ENCODE measurements around the gene ELL2.
"Not testable (repeated sequence)": the region's sequence is repeated elsewhere in the genome, so short reads cannot be mapped to it uniquely, and the experiment has no call there.

Gene ELL2

DNA sequence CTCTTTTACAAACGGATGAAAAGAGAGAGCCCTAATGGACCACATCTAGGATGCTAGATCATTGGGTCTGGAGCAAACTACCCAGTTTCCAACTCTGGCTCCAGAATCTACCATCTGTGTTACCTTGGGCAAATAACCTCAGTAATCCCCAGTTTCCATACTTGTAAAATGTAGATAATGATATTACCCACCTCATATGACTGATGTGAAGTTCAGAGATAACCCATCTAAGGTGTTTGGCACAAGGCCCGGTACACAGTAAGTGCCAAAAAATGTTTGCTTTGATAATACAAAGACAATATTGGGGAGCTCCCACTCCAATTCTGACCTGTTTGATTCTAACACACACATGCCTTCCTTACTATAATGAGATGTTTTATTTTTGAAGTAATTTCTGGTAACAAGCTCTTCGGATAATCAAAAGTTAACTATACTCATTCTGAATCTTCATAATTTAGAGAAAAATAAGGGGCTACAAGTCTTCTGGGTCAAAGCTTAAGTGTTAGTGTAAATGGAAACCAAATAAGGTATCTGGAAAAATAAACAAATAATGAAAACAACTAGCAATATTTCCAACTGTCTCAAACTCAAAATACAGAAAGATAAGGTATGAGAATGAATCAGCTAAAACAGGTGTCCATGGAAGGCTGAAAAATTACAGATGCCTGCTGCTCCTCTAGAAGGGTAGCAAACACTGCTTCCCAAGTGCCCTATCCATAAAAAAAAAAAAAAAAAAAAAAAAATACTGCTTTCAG, 30.4 kb downstream of the ELL2 start:
- DNase-seq (ENCODE audit: low read depth in 1 of 2, low spot score in 1 of 2): no peak

GRCh38 chr5:95930141-95930930, 31.3 kb downstream of the ELL2 start:
- DNase-seq (ENCODE audit: low read depth in 1 of 2, low spot score in 1 of 2): no peak

- DNase-seq (ENCODE audit: low read depth in 1 of 2, low spot score in 1 of 2): no peak
Observed at GRCh38 chr5:95928724-95929253, 32.9 kb downstream of the ELL2 start.

DNA sequence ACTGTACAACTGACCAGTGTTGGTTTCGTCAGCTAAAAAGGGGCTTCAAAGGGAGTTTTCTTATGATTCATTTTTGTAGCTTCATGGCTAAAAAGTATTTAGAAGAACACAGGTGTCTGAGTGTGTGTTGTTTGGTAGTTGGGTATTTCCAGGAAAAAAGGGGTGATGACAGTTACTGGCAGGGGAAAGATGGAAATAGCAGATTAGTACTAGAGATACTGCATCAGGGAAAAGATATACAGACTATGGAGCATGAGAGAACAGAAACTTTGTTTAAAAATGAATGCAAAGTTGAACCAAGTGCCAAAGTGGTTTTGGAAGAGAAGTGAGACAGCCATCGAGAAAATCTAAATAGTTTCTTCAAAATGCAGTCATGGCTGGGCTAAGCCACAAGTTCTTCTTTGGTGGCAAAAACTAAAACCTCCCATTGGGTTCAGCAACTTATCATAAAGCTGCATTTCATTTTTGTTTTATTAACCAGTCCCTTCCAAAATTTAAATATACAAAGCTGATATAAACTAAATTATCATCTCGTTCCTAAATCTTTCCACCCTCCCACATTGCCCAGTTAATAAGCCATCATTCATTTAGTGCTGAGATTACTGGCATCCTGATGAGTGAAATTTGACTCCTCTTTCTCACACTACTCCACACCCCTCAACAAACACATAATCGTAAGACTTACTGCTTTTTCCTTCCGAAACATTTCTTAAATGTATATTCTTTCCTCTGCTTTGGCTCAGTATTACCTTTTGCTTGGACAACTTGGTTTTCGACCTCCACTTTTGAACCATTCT, 33.5 kb downstream of the ELL2 start:
- DNase-seq (ENCODE audit: low read depth in 1 of 2, low spot score in 1 of 2): no peak

- DNase-seq (ENCODE audit: low read depth in 1 of 2, low spot score in 1 of 2): not testable (repeated sequence)
Observed at GRCh38 chr5:95927300-95927699, 34.4 kb downstream of the ELL2 start.

DNA sequence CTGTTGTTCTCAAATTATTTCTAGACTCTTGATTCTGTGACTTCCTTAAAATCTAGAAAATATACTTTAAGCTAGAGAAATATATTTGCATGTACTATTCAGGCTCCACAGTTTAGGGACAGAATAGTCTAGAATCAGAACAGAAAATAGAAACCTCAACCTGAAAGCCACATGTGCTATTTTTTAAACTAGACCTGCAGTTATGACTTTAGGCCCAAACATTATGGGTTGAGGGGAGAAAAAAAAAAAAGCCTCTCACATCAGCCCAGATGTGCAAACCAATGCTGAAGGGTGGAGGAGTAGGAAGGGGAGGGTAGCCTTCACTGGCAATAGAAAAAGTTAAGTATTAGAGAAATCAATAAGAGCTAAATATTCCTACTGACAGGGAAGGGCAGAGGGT, 35.7 kb downstream of the ELL2 start:
- DNase-seq (ENCODE audit: low read depth in 1 of 2, low spot score in 1 of 2): no peak

DNA sequence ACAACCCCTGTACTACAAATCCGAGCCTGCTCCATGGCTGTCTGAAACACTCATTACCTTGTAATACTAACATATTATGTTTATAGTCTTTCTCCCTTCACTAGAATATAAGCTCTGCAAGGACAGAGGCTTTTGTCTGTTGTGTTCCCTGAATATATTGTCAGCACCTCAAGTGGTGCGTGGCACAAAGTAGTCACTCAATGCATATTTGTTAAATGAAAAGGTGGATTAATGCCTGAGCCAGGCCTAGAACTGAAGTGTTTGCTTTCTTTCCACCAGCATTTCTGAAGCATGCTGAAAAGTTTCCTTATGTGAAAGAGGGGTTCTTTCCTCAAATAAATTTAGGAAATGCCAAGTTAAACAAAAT, 36.3 kb downstream of the ELL2 start:
- no peak for DNase-seq (ENCODE audit: low read depth in 1 of 2, low spot score in 1 of 2)

- DNase-seq (ENCODE audit: low read depth in 1 of 2, low spot score in 1 of 2): no peak
Observed at GRCh38 chr5:95924720-95925377, 36.8 kb downstream of the ELL2 start.

- no peak for DNase-seq (ENCODE audit: low read depth in 1 of 2, low spot score in 1 of 2)
Observed at GRCh38 chr5:95923918-95924544, 37.6 kb downstream of the ELL2 start.

- DNase-seq (ENCODE audit: low read depth in 1 of 2, low spot score in 1 of 2): no peak
Observed at GRCh38 chr5:95922798-95923197, 38.9 kb downstream of the ELL2 start.

- no peak for DNase-seq (ENCODE audit: low read depth in 1 of 2, low spot score in 1 of 2)
Observed at GRCh38 chr5:95921501-95921900, 40.1 kb downstream of the ELL2 start.

- DNase-seq (ENCODE audit: low read depth in 1 of 2, low spot score in 1 of 2): no peak
Observed at GRCh38 chr5:95920822-95921221, 40.8 kb downstream of the ELL2 start.

DNA sequence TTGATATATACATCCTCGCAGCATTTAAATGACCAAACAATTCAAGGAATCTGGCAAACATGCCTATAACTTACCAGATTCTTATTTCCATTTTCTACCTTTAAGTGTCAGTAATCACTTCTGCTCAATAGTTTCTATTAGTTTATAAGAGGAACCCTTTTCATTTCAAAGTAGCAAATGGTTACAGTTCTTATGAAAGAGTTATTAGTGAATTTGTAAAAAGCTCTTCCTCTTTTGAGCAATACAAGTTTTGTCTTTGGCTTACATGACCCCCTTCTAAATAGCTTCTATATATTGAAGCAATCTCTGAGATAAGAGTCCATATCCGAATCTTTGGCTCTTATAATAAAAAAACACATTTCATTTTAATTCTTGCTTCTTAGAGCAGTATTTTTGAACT, 42.0 kb downstream of the ELL2 start:
- no peak for DNase-seq (ENCODE audit: low read depth in 1 of 2, low spot score in 1 of 2)

DNA sequence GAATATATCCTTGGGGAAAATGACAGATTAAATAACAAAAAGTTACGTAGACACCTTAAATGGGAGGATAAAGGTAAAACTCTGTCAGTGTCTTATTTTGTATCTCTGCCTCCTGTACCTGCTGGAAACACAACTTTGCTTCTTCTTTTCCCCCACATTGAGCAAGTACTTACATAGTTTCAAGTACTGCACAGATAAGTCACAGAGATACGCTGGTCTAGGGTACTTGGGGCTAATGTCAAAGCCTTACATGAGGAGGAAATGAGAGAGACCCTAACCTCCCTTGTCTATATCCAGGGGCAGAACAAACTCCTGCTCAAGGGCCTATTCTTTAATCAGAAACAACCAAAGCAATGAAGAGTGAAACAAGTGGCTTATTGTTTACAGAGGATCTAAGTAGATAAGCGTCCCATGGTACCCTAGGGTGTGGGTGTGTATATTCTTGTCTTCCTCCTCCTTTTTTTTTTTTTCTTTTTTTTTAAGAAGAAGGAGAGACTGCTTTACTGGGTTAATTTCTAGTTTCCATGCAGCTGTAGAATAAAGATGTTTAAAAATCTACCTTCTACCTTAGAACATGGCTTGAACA, 43.1 kb downstream of the ELL2 start:
- DNase-seq (ENCODE audit: low read depth in 1 of 2, low spot score in 1 of 2): no peak

GRCh38 chr5:95917207-95917606, 44.4 kb downstream of the ELL2 start:
- DNase-seq (ENCODE audit: low read depth in 1 of 2, low spot score in 1 of 2): no peak

GRCh38 chr5:95916687-95917085, 45.0 kb downstream of the ELL2 start:
- no peak for DNase-seq (ENCODE audit: low read depth in 1 of 2, low spot score in 1 of 2)

DNA sequence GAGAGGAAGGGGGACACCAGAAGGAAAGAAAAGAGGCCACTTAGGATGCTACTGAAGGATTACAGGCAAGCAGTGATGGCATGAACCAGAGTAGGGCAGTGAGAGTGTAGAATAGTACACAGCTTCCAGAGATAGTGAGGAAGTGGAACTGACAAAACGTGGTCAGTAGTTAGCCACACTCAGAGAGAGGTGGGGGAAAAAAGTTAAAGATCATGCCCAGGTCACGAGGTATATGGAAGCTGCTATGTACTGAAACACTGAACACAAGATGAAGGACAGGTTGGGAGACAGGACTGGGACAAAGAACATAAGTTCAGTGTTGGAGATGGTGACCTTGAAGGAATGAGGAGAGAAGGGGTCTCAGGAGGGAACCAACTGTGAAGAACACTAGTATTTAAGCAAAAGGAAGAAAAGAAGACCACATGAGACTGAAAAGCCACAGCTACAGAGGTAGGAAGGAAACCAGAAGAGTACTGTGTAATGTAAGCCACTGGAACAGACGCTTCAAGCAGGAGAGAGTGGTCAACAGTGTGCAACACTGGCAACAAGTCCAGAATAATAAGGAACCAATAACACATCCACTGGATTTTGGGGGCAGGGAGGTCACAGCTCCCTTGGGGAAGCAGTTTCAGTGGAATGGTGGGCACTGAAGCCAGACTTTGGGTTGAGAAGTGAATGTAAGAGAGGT, 45.5 kb downstream of the ELL2 start:
- no peak for DNase-seq (ENCODE audit: low read depth in 1 of 2, low spot score in 1 of 2)

DNA sequence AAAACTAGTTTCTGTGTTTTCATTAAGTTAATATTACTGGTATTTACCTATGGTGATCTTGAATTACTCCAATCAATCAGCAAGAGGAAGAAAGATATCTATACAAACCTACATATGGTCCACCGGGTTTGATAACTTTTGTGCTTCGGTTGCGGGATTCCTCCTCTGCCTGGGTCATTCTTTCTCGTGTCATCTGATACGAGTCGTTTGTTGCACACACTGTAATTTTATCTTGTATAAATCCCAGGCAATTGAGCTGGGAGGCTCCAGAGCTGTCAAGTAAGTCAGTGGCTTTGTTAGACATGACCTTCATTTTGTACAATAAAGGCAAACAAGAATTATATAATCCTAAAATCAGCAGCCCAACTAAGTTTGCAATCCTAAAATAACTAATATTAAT, 48.0 kb downstream of the ELL2 start:
- DNase-seq (ENCODE audit: low read depth in 1 of 2, low spot score in 1 of 2): no peak

DNA sequence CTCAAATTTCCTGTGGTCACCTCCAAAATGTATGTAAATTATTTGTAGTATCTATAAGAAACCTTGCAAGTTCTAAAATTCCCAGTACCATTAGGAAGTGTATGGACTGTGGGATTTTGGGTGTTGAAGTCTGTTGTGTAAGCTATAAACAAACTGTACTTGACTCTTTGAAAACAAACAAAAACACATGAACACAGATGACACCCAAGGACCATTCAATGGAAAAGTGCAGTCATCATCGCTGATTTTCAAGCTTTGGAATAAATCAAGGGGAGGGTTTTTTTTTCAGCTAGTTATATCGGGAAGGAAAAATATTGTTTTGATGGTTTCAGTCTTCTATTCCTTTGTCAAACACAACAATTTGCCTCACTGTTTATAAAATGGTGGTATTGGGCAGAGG, 49.6 kb downstream of the ELL2 start:
- DNase-seq (ENCODE audit: low read depth in 1 of 2, low spot score in 1 of 2): no peak

- no peak for DNase-seq (ENCODE audit: low read depth in 1 of 2, low spot score in 1 of 2)
Observed at GRCh38 chr5:95910521-95910920, 51.1 kb downstream of the ELL2 start.

All from activated CD4-positive, alpha-beta T cell treated with anti-CD3 and anti-CD28 coated beads, Interleukin-2, amount 50 U/mL, for 24 hours (primary cell).